ENCODE data around the gene NLRP10. TPM values are rescaled to one million over a fixed set of nuclear protein-coding genes. Genes with fewer than 3 reads are reported as not detected.

Gene NLRP10
- polyA plus RNA-seq (2013, experiment 1 of 4), result not detected
- not detected for polyA plus RNA-seq (2013, experiment 2 of 4)
- polyA plus RNA-seq (2013, experiment 3 of 4), result not detected
- polyA plus RNA-seq (2013, experiment 4 of 4), result not detected

DNA sequence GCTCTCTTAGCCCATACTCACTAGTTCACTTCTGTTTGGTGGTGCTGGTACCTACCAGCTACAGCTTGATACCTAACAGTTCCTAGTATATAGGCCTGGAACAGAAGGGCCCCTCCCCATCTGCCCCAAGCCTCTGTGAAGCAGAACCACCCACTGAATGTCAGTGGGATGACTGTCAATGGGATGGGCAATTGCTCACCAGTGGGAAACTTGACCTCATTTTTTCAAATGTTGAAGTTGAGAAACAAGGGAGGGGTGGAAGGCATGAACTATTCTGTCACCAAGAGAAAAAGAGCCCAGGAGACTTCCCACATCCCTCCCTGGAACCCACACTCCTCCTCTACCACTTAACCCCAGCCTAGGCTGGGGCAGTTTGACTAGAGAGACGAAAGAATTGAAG, at the start of gene NLRP10:
Gene NLRP10, minus strand, starts transcription at position 62 of the 400 bp plus-strand sequence. CDS start 1,952 bp downstream, outside the sequence.
- Histone ChIP-seq H3K4me1 (ENCODE audit: control insufficient read depth, insufficient read depth, low read length) (no peaks in the 10 kb centered on the region), H3K27ac (ENCODE audit: insufficient read depth, low read depth, low read length, poor library complexity, severe bottlenecking) (no peak within 1 kb of the TSS), H3K27me3 (ENCODE audit: control insufficient read depth, insufficient read depth, low read length, poor library complexity, severe bottlenecking) (no peaks in the 10 kb centered on the region), H3K4me3 (ENCODE audit: insufficient read depth, low read depth, low read length) (no peak within 1 kb of the TSS), H3K36me3 (ENCODE audit: control insufficient read depth, insufficient read depth, low read length) (no peaks in the 10 kb centered on the region), H3K9me3 (ENCODE audit: control insufficient read depth, low read length) (no peaks in the 10 kb centered on the region)
- WGBS, 2 experiments, result 100% methylated on average over 1 of the region's 1 CpG

GRCh38 chr11:8013833-8014232, 48.6 kb upstream of the NLRP10 start:
- WGBS, 2 experiments, result 72 to 80% methylated on average over 5 of the region's 5 CpGs
- H3K27me3 ChIP-seq (ENCODE audit: control insufficient read depth, insufficient read depth, low read length, poor library complexity, severe bottlenecking), result peaks cover 27% of the 10 kb centered on the region
- H3K36me3 ChIP-seq (ENCODE audit: control insufficient read depth, insufficient read depth, low read length), result no peaks in the 10 kb centered on the region
- no peak overlapping the region for H3K27ac ChIP-seq (ENCODE audit: insufficient read depth, low read depth, low read length, poor library complexity, severe bottlenecking)
- H3K4me1 ChIP-seq (ENCODE audit: control insufficient read depth, insufficient read depth, low read length), result peaks cover 3% of the 10 kb centered on the region
- H3K4me3 ChIP-seq (ENCODE audit: insufficient read depth, low read depth, low read length), result no peak overlapping the region
- H3K9me3 ChIP-seq (ENCODE audit: control insufficient read depth, low read length), result no peaks in the 10 kb centered on the region

DNA sequence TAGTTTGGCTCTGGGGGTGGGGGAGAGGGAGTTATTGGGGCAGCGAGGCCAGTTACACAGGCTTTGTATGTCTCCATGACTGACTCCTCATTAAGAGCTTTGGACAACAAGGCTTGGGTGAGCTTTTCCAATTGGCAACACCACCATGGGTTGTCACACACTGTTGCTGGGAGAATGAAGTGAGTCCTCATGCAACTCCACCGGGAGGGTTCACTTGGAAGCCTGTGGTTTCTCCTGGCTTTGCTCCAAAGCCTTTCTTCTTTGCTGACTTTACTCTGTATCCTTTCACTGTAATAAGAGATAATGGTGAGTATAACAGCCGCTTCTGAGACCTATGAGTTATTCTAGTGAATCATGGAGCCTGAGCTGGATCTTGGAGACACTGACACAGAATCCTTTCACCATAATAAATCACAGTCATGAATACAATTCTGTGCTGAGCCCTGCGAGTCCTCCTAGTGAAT, 46.8 kb upstream of the NLRP10 start:
- H3K4me3 ChIP-seq (ENCODE audit: insufficient read depth, low read depth, low read length), result no peak overlapping the region
- H3K36me3 ChIP-seq (ENCODE audit: control insufficient read depth, insufficient read depth, low read length), result no peaks in the 10 kb centered on the region
- WGBS, 2 experiments, result 93 to 95% methylated on average over 3 to 4 of the region's 4 CpGs
- no peaks in the 10 kb centered on the region for H3K9me3 ChIP-seq (ENCODE audit: control insufficient read depth, low read length)
- H3K4me1 ChIP-seq (ENCODE audit: control insufficient read depth, insufficient read depth, low read length), result no peaks in the 10 kb centered on the region
- H3K27me3 ChIP-seq (ENCODE audit: control insufficient read depth, insufficient read depth, low read length, poor library complexity, severe bottlenecking), result peaks cover 11% of the 10 kb centered on the region
- H3K27ac ChIP-seq (ENCODE audit: insufficient read depth, low read depth, low read length, poor library complexity, severe bottlenecking), result no peak overlapping the region

GRCh38 chr11:8011371-8011770, 46.1 kb upstream of the NLRP10 start:
- Histone ChIP-seq H3K36me3 (ENCODE audit: control insufficient read depth, insufficient read depth, low read length) (no peaks in the 10 kb centered on the region), H3K27ac (ENCODE audit: insufficient read depth, low read depth, low read length, poor library complexity, severe bottlenecking) (no peak overlapping the region), H3K4me3 (ENCODE audit: insufficient read depth, low read depth, low read length) (no peak overlapping the region), H3K4me1 (ENCODE audit: control insufficient read depth, insufficient read depth, low read length) (no peaks in the 10 kb centered on the region), H3K9me3 (ENCODE audit: control insufficient read depth, low read length) (no peaks in the 10 kb centered on the region), H3K27me3 (ENCODE audit: control insufficient read depth, insufficient read depth, low read length, poor library complexity, severe bottlenecking) (peaks cover 4% of the 10 kb centered on the region)
- WGBS, 2 experiments, result 84 to 100% methylated on average over 2 of the region's 2 CpGs

- no peak overlapping the region for H3K27ac ChIP-seq (ENCODE audit: insufficient read depth, low read depth, low read length, poor library complexity, severe bottlenecking)
- no peaks in the 10 kb centered on the region for H3K4me1 ChIP-seq (ENCODE audit: control insufficient read depth, insufficient read depth, low read length)
- no peak overlapping the region for H3K4me3 ChIP-seq (ENCODE audit: insufficient read depth, low read depth, low read length)
- WGBS, 2 experiments, result 91 to 99% methylated on average over 3 of the region's 3 CpGs
- H3K9me3 ChIP-seq (ENCODE audit: control insufficient read depth, low read length), result no peaks in the 10 kb centered on the region
- no peaks in the 10 kb centered on the region for H3K27me3 ChIP-seq (ENCODE audit: control insufficient read depth, insufficient read depth, low read length, poor library complexity, severe bottlenecking)
- no peaks in the 10 kb centered on the region for H3K36me3 ChIP-seq (ENCODE audit: control insufficient read depth, insufficient read depth, low read length)
These were observed 44.6 kb upstream of the NLRP10 start for GRCh38 chr11:8009856-8010255.

- no peak overlapping the region for H3K4me3 ChIP-seq (ENCODE audit: insufficient read depth, low read depth, low read length)
- H3K4me1 ChIP-seq (ENCODE audit: control insufficient read depth, insufficient read depth, low read length), result no peaks in the 10 kb centered on the region
- no peaks in the 10 kb centered on the region for H3K27me3 ChIP-seq (ENCODE audit: control insufficient read depth, insufficient read depth, low read length, poor library complexity, severe bottlenecking)
- H3K27ac ChIP-seq (ENCODE audit: insufficient read depth, low read depth, low read length, poor library complexity, severe bottlenecking), result no peak overlapping the region
- 70 to 72% methylated on average over 3 to 4 of the region's 4 CpGs for WGBS, 2 experiments
- no peaks in the 10 kb centered on the region for H3K9me3 ChIP-seq (ENCODE audit: control insufficient read depth, low read length)
- H3K36me3 ChIP-seq (ENCODE audit: control insufficient read depth, insufficient read depth, low read length), result no peaks in the 10 kb centered on the region
These were observed 43.0 kb upstream of the NLRP10 start for GRCh38 chr11:8008212-8008611.

DNA sequence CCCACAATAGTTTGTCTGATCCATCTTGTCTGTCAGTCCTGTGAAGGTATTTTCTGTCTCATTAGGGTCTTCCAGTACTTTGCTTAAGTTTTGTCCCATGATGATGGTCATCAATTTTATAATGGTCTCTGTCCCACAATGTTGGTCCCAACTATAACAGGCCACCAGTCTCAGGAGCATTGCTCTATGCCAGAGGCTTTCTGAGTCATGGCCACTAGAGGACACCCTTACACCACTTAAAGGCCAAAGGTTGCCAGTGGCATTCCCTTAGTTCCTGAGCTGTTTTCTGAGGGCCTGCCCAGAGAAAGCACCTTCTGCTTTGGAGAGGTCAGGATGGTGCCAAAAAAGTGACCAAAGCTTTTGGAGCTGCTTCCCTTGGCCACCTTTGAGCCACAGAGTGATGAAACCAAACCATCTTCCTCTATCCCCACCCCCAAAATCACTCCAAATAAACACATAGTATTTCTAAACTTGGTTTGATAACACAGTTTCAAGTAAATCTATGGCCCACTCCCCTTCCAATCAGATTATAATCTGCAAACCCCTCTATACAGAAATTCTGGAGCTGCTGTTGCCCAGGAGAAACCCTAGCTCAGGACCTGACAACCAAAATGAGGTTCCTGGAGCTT, 41.2 kb upstream of the NLRP10 start:
- Histone ChIP-seq H3K9me3 (ENCODE audit: control insufficient read depth, low read length) (no peaks in the 10 kb centered on the region), H3K36me3 (ENCODE audit: control insufficient read depth, insufficient read depth, low read length) (no peaks in the 10 kb centered on the region), H3K27me3 (ENCODE audit: control insufficient read depth, insufficient read depth, low read length, poor library complexity, severe bottlenecking) (no peaks in the 10 kb centered on the region), H3K27ac (ENCODE audit: insufficient read depth, low read depth, low read length, poor library complexity, severe bottlenecking) (no peak overlapping the region), H3K4me3 (ENCODE audit: insufficient read depth, low read depth, low read length) (no peak overlapping the region), H3K4me1 (ENCODE audit: control insufficient read depth, insufficient read depth, low read length) (no peaks in the 10 kb centered on the region)

DNA sequence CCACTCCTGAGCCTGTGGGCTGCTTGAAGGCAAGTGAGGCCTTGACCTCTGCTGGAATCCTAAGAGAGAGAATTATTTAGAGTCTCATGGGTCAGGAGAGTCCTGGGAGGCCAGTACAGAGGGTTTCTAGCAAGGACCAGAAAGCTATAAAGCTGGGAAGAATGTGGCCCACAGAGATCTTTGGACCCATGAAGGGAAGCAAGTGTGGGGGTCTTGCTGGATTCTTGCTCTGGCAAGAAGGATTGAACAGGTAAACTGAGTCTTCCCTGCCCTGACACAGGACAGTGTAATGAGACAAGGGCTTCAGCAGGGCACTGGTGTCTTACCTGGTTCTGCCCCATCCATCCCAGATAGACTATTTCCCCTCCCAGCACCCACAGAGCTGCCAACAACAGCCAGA, 40.3 kb upstream of the NLRP10 start:
- Histone ChIP-seq H3K36me3 (ENCODE audit: control insufficient read depth, insufficient read depth, low read length) (no peaks in the 10 kb centered on the region), H3K4me1 (ENCODE audit: control insufficient read depth, insufficient read depth, low read length) (no peaks in the 10 kb centered on the region), H3K9me3 (ENCODE audit: control insufficient read depth, low read length) (no peaks in the 10 kb centered on the region), H3K4me3 (ENCODE audit: insufficient read depth, low read depth, low read length) (no peak overlapping the region), H3K27ac (ENCODE audit: insufficient read depth, low read depth, low read length, poor library complexity, severe bottlenecking) (no peak overlapping the region), H3K27me3 (ENCODE audit: control insufficient read depth, insufficient read depth, low read length, poor library complexity, severe bottlenecking) (no peaks in the 10 kb centered on the region)

- no peaks in the 10 kb centered on the region for H3K4me1 ChIP-seq (ENCODE audit: control insufficient read depth, insufficient read depth, low read length)
- no peaks in the 10 kb centered on the region for H3K27me3 ChIP-seq (ENCODE audit: control insufficient read depth, insufficient read depth, low read length, poor library complexity, severe bottlenecking)
- H3K9me3 ChIP-seq (ENCODE audit: control insufficient read depth, low read length), result no peaks in the 10 kb centered on the region
- H3K27ac ChIP-seq (ENCODE audit: insufficient read depth, low read depth, low read length, poor library complexity, severe bottlenecking), result no peak overlapping the region
- H3K4me3 ChIP-seq (ENCODE audit: insufficient read depth, low read depth, low read length), result no peak overlapping the region
- H3K36me3 ChIP-seq (ENCODE audit: control insufficient read depth, insufficient read depth, low read length), result no peaks in the 10 kb centered on the region
- 90% methylated on average over 2 of the region's 2 CpGs for WGBS, 2 experiments
These were observed 38.8 kb upstream of the NLRP10 start for GRCh38 chr11:8004008-8004407.

GRCh38 chr11:8003187-8003586, 37.9 kb upstream of the NLRP10 start:
- no peak overlapping the region for H3K4me3 ChIP-seq (ENCODE audit: insufficient read depth, low read depth, low read length)
- H3K4me1 ChIP-seq (ENCODE audit: control insufficient read depth, insufficient read depth, low read length), result no peaks in the 10 kb centered on the region
- 89 to 90% methylated on average over 7 of the region's 7 CpGs for WGBS, 2 experiments
- no peaks in the 10 kb centered on the region for H3K9me3 ChIP-seq (ENCODE audit: control insufficient read depth, low read length)
- H3K27ac ChIP-seq (ENCODE audit: insufficient read depth, low read depth, low read length, poor library complexity, severe bottlenecking), result no peak overlapping the region
- no peaks in the 10 kb centered on the region for H3K36me3 ChIP-seq (ENCODE audit: control insufficient read depth, insufficient read depth, low read length)
- no peaks in the 10 kb centered on the region for H3K27me3 ChIP-seq (ENCODE audit: control insufficient read depth, insufficient read depth, low read length, poor library complexity, severe bottlenecking)

Measured in ectodermal cell (in vitro differentiated cells).